ENCODE results near the gene CASP4. TPM values are rescaled to one million over a fixed set of nuclear protein-coding genes. Genes with fewer than 3 reads are reported as not detected.

The CASP4 gene
- total RNA-seq, 5 donors from 2014 or later (not counting 1 experiment from before 2014, with no cell fraction given), result 70.3 to 95.8 (median 80.2) TPM

DNA sequence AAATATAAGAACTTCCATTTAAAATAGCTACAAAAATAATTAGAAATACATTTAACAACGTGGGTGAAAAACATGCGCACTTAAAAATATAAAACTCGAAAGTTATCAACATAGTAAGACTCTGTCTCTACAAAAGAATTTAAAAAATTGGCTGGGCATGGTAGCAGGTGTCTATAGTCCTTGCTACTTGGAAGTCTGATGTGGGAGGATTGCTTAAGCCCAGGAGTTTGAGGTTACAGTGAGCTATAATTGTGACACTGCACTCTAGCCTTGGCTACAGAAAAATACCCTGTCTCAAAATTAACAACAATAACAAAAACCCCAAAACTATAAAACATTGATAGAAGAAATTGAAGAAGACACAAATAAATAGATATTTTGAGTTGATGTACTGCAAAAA lies 56.3 kb downstream of the CASP4 start:
- ChIA-PET CTCF (interaction anchor here (0.6 to 0.9 kb wide), 2 partner anchors 13 to 39 kb away, joined by 3 to 4 read pairs; no protein-coding TSS in a partner anchor), POLR2A (no interaction called here)
- H3K36me3 ChIP-seq (ENCODE audit: control insufficient read depth in 2 of 2, extremely low read depth in 1 of 2, insufficient read depth in 1 of 2, low read length in 1 of 2), result peaks cover 0 to 4% of the 10 kb centered on the region in 2 donors
- no peaks in the 10 kb centered on the region for H3K9me3 Mint-ChIP-seq
- H3K27me3 Mint-ChIP-seq, result no peaks in the 10 kb centered on the region
- H3K4me3 ChIP-seq (ENCODE audit: control insufficient read depth in 1 of 2, extremely low read depth in 1 of 2, low read length in 1 of 2), result no peak overlapping the region
- ATAC-seq (replicated peaks in 1 of 4), result no peak
- H3K4me3 Mint-ChIP-seq, result no peak overlapping the region
- WGBS (ENCODE audit: insufficient coverage), result no CpG with 5 or more reads among the region's 3 CpGs
- DNase-seq, result no peak
- no peaks in the 10 kb centered on the region for H3K9me3 ChIP-seq
- H3K4me1 ChIP-seq (ENCODE audit: control insufficient read depth in 1 of 2, extremely low read depth in 1 of 2, insufficient read depth in 2 of 2, low read length in 2 of 2), result peaks cover 5 to 9% of the 10 kb centered on the region in 2 experiments
- no peak overlapping the region for H3K27ac ChIP-seq (ENCODE audit: low read length)
- no peak overlapping the region for H3K27ac Mint-ChIP-seq
- H3K4me1 Mint-ChIP-seq, result peaks cover 44 to 69% (median 62%) of the 10 kb centered on the region in 3 donors
- peaks cover 18% of the 10 kb centered on the region for H3K36me3 Mint-ChIP-seq
- H3K27me3 ChIP-seq (replicated peaks in 1 of 2; ENCODE audit: control insufficient read depth in 2 of 2, extremely low read depth in 1 of 2, insufficient read depth in 2 of 2, low read length in 1 of 2), result no peaks in the 10 kb centered on the region

DNA sequence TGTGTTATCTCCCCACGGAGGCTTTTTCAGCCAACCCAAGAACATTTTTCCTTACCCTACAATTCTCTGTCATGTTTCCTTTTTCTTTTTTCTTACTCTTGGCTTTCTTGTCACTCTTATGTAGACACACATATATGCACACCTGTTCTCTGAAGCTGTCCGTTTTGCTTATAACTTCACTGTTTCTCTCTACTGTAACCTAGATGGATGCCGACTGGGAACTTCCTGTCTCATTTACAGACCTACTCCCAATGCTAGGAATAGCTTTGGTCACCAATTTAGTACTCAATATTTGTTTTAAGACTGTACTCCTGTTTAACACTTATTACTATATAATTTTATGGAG lies 60.2 kb downstream of the CASP4 start:
- H3K27me3 ChIP-seq (replicated peaks in 1 of 2; ENCODE audit: control insufficient read depth in 2 of 2, extremely low read depth in 1 of 2, insufficient read depth in 2 of 2, low read length in 1 of 2), result no peaks in the 10 kb centered on the region
- ChIA-PET CTCF (interaction anchor here in 1 of 2 donors (1.7 kb wide), 1 partner anchor 9 kb away, joined by 4 read pairs; no protein-coding TSS in a partner anchor), POLR2A (no interaction called here)
- 58% methylated on average over 2 of the region's 3 CpGs for WGBS (ENCODE audit: insufficient coverage)
- H3K36me3 Mint-ChIP-seq, result peaks cover 47% of the 10 kb centered on the region
- peak overlapping the region in 2 of 3 donors; percentile 50 to 71 for H3K4me3 Mint-ChIP-seq
- H3K36me3 ChIP-seq (ENCODE audit: control insufficient read depth in 2 of 2, extremely low read depth in 1 of 2, insufficient read depth in 1 of 2, low read length in 1 of 2), result peaks cover 0 to 10% of the 10 kb centered on the region in 2 donors
- H3K4me1 ChIP-seq (ENCODE audit: control insufficient read depth in 1 of 2, extremely low read depth in 1 of 2, insufficient read depth in 2 of 2, low read length in 2 of 2), result peaks cover 0 to 2% of the 10 kb centered on the region in 2 experiments
- H3K4me1 Mint-ChIP-seq, result peaks cover 16 to 37% (median 34%) of the 10 kb centered on the region in 3 donors
- ATAC-seq (replicated peaks in 1 of 4), result peak in 1 of 4 experiments; percentile 65
- DNase-seq, result no peak
- H3K4me3 ChIP-seq (ENCODE audit: control insufficient read depth in 1 of 2, extremely low read depth in 1 of 2, low read length in 1 of 2), result no peak overlapping the region
- no peaks in the 10 kb centered on the region for H3K9me3 ChIP-seq
- H3K27ac ChIP-seq (ENCODE audit: low read length), result peak overlapping the region; percentile 65
- no peaks in the 10 kb centered on the region for H3K9me3 Mint-ChIP-seq
- no peaks in the 10 kb centered on the region for H3K27me3 Mint-ChIP-seq
- H3K27ac Mint-ChIP-seq, result peak overlapping the region; percentile 75 to 95

GRCh38 chr11:104907521-104908185 lies 60.7 kb downstream of the CASP4 start:
- Histone ChIP-seq H3K27ac (ENCODE audit: low read length) (peak overlapping the region; percentile 65), H3K4me3 (ENCODE audit: control insufficient read depth in 1 of 2, extremely low read depth in 1 of 2, low read length in 1 of 2) (no peak overlapping the region), H3K36me3 (ENCODE audit: control insufficient read depth in 2 of 2, extremely low read depth in 1 of 2, insufficient read depth in 1 of 2, low read length in 1 of 2) (peaks cover 0 to 15% of the 10 kb centered on the region in 2 donors), H3K27me3 (replicated peaks in 1 of 2; ENCODE audit: control insufficient read depth in 2 of 2, extremely low read depth in 1 of 2, insufficient read depth in 2 of 2, low read length in 1 of 2) (no peaks in the 10 kb centered on the region), H3K4me1 (ENCODE audit: control insufficient read depth in 1 of 2, extremely low read depth in 1 of 2, insufficient read depth in 2 of 2, low read length in 2 of 2) (no peaks in the 10 kb centered on the region), H3K9me3 (no peaks in the 10 kb centered on the region)
- ChIA-PET POLR2A (interaction anchor here (0.5 to 0.7 kb wide), 2 partner anchors 11 to 99 kb away, joined by 3 read pairs; no protein-coding TSS in a partner anchor), CTCF (interaction anchor here (0.5 to 1.7 kb wide), 2 partner anchors 9 to 225 kb away, joined by 3 to 4 read pairs; no protein-coding TSS in a partner anchor)
- H3K27me3 Mint-ChIP-seq, result no peaks in the 10 kb centered on the region
- H3K27ac Mint-ChIP-seq, result peak overlapping the region; percentile 75 to 95
- H3K36me3 Mint-ChIP-seq, result peaks cover 49% of the 10 kb centered on the region
- peaks cover 15 to 34% (median 32%) of the 10 kb centered on the region in 3 donors for H3K4me1 Mint-ChIP-seq
- ATAC-seq (replicated peaks in 1 of 4) (peak in 1 of 4 experiments; percentile 86), DNase-seq (no peak)
- peak overlapping the region in 2 of 3 donors; percentile 50 to 71 for H3K4me3 Mint-ChIP-seq
- 42% methylated on average over 4 of the region's 7 CpGs for WGBS (ENCODE audit: insufficient coverage)
- H3K9me3 Mint-ChIP-seq, result no peaks in the 10 kb centered on the region

GRCh38 chr11:104905271-104905670 lies 63.1 kb downstream of the CASP4 start:
- peaks cover 0 to 15% of the 10 kb centered on the region in 2 donors for H3K36me3 ChIP-seq (ENCODE audit: control insufficient read depth in 2 of 2, extremely low read depth in 1 of 2, insufficient read depth in 1 of 2, low read length in 1 of 2)
- H3K27ac ChIP-seq (ENCODE audit: low read length), result no peak overlapping the region
- WGBS (ENCODE audit: insufficient coverage), result no CpG with 5 or more reads among the region's 4 CpGs
- no peak overlapping the region for H3K4me3 Mint-ChIP-seq
- no peaks in the 10 kb centered on the region for H3K27me3 Mint-ChIP-seq
- no peak overlapping the region for H3K27ac Mint-ChIP-seq
- H3K4me1 ChIP-seq (ENCODE audit: control insufficient read depth in 1 of 2, extremely low read depth in 1 of 2, insufficient read depth in 2 of 2, low read length in 2 of 2), result peaks cover 0 to 2% of the 10 kb centered on the region in 2 experiments
- no peaks in the 10 kb centered on the region for H3K9me3 ChIP-seq
- DNase-seq (no peak), ATAC-seq (replicated peaks in 1 of 4) (no peak)
- peaks cover 25 to 37% (median 34%) of the 10 kb centered on the region in 3 donors for H3K4me1 Mint-ChIP-seq
- no peaks in the 10 kb centered on the region for H3K27me3 ChIP-seq (replicated peaks in 1 of 2; ENCODE audit: control insufficient read depth in 2 of 2, extremely low read depth in 1 of 2, insufficient read depth in 2 of 2, low read length in 1 of 2)
- CTCF ChIA-PET, result no interaction called here
- peaks cover 59% of the 10 kb centered on the region for H3K36me3 Mint-ChIP-seq
- POLR2A ChIA-PET, result no interaction called here
- H3K9me3 Mint-ChIP-seq, result peaks cover 0 to 3% (median 0%) of the 10 kb centered on the region in 3 donors
- H3K4me3 ChIP-seq (ENCODE audit: control insufficient read depth in 1 of 2, extremely low read depth in 1 of 2, low read length in 1 of 2), result no peak overlapping the region

GRCh38 chr11:104899226-104899625 lies 69.1 kb downstream of the CASP4 start:
- H3K4me1 Mint-ChIP-seq, result peaks cover 25 to 38% (median 38%) of the 10 kb centered on the region in 3 donors
- H3K27me3 ChIP-seq (replicated peaks in 1 of 2; ENCODE audit: control insufficient read depth in 2 of 2, extremely low read depth in 1 of 2, insufficient read depth in 2 of 2, low read length in 1 of 2), result no peaks in the 10 kb centered on the region
- H3K27me3 Mint-ChIP-seq, result no peaks in the 10 kb centered on the region
- no peaks in the 10 kb centered on the region for H3K9me3 ChIP-seq
- ATAC-seq (replicated peaks in 1 of 4), result no peak
- DNase-seq, result no peak
- H3K9me3 Mint-ChIP-seq, result peaks cover 0 to 3% (median 0%) of the 10 kb centered on the region in 3 donors
- H3K27ac Mint-ChIP-seq, result no peak overlapping the region
- peaks cover 0 to 5% of the 10 kb centered on the region in 2 donors for H3K36me3 ChIP-seq (ENCODE audit: control insufficient read depth in 2 of 2, extremely low read depth in 1 of 2, insufficient read depth in 1 of 2, low read length in 1 of 2)
- no peak overlapping the region for H3K27ac ChIP-seq (ENCODE audit: low read length)
- no peak overlapping the region for H3K4me3 Mint-ChIP-seq
- ChIA-PET CTCF (no interaction called here), POLR2A (interaction anchor here in 1 of 2 donors (0.6 kb wide), 1 partner anchor 275 kb away, joined by 4 read pairs; no protein-coding TSS in a partner anchor)
- no peak overlapping the region for H3K4me3 ChIP-seq (ENCODE audit: control insufficient read depth in 1 of 2, extremely low read depth in 1 of 2, low read length in 1 of 2)
- peaks cover 25% of the 10 kb centered on the region for H3K36me3 Mint-ChIP-seq
- peaks cover 2 to 13% of the 10 kb centered on the region in 2 experiments for H3K4me1 ChIP-seq (ENCODE audit: control insufficient read depth in 1 of 2, extremely low read depth in 1 of 2, insufficient read depth in 2 of 2, low read length in 2 of 2)

DNA sequence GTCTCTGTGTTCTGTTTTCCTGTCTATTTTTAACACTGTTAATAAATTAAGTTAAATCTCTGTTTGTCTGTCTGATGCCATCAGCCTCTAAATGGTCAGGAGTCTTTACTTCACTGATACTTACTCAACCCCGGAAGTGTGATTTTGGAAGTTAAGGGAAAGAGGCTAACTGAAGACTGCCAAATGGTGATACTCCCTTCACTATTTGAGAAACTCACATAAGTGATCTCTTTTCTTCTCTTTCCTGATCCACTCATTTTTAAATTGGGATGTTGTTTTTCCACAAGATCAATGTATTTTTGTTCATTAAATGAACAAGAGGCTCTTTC lies 69.7 kb downstream of the CASP4 start:
- H3K9me3 Mint-ChIP-seq, result peaks cover 0 to 3% (median 0%) of the 10 kb centered on the region in 3 donors
- Histone ChIP-seq H3K9me3 (no peaks in the 10 kb centered on the region), H3K27me3 (replicated peaks in 1 of 2; ENCODE audit: control insufficient read depth in 2 of 2, extremely low read depth in 1 of 2, insufficient read depth in 2 of 2, low read length in 1 of 2) (no peaks in the 10 kb centered on the region), H3K36me3 (ENCODE audit: control insufficient read depth in 2 of 2, extremely low read depth in 1 of 2, insufficient read depth in 1 of 2, low read length in 1 of 2) (peaks cover 0 to 5% of the 10 kb centered on the region in 2 donors), H3K4me1 (ENCODE audit: control insufficient read depth in 1 of 2, extremely low read depth in 1 of 2, insufficient read depth in 2 of 2, low read length in 2 of 2) (peaks cover 2 to 13% of the 10 kb centered on the region in 2 experiments), H3K4me3 (ENCODE audit: control insufficient read depth in 1 of 2, extremely low read depth in 1 of 2, low read length in 1 of 2) (no peak overlapping the region), H3K27ac (ENCODE audit: low read length) (no peak overlapping the region)
- H3K36me3 Mint-ChIP-seq, result peaks cover 20% of the 10 kb centered on the region
- ChIA-PET CTCF (interaction anchor here in 1 of 2 donors (1.0 kb wide), 1 partner anchor 36 kb away, joined by 4 read pairs; no protein-coding TSS in a partner anchor), POLR2A (no interaction called here)
- ATAC-seq (replicated peaks in 1 of 4) (no peak), DNase-seq (no peak)
- peaks cover 25 to 43% (median 38%) of the 10 kb centered on the region in 3 donors for H3K4me1 Mint-ChIP-seq
- peak overlapping the region; percentile 82 to 87 for H3K27ac Mint-ChIP-seq
- H3K4me3 Mint-ChIP-seq, result peak overlapping the region in 2 of 3 donors; percentile 48 to 75
- WGBS (ENCODE audit: insufficient coverage), result no CpG with 5 or more reads among the region's 1 CpG
- no peaks in the 10 kb centered on the region for H3K27me3 Mint-ChIP-seq

All from T-cell (primary cell).